ENCODE results near the gene AIPL1.

AIPL1 gene

GRCh38 chr17:6465206-6466003 lies 30.5 kb upstream of the AIPL1 start:
- DNase-seq (ENCODE audit: low read depth) = no peak

DNA sequence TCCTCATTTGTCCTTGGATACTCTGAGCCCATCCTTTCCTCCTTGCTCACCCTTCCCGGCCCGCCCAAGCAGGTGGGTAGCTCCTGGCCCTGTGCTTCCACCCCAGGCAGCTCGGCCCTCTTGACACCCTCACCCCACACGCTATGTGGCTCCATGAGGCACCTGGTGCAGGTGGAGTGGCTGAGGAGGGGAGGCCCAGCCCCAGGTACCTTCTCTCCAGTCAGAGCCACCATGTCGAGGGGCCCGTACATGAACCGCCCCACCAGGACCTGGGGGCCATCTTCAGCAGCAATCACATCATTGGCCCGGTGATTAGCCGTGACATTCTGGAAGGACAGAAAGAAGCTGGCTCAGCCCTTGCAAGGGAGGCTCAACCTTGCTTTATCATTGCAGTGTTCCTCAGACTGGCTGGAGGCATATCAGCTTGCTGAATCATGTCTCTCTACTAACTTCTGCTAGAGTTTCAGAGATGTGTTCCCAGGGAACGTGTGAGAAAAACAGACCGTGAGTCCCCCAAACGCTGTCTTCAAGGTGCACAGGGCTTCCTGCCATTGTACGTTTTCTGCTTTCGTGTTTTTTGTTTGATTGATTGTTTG lies 29.6 kb upstream of the AIPL1 start:
- DNase-seq (ENCODE audit: low read depth) = no peak

DNA sequence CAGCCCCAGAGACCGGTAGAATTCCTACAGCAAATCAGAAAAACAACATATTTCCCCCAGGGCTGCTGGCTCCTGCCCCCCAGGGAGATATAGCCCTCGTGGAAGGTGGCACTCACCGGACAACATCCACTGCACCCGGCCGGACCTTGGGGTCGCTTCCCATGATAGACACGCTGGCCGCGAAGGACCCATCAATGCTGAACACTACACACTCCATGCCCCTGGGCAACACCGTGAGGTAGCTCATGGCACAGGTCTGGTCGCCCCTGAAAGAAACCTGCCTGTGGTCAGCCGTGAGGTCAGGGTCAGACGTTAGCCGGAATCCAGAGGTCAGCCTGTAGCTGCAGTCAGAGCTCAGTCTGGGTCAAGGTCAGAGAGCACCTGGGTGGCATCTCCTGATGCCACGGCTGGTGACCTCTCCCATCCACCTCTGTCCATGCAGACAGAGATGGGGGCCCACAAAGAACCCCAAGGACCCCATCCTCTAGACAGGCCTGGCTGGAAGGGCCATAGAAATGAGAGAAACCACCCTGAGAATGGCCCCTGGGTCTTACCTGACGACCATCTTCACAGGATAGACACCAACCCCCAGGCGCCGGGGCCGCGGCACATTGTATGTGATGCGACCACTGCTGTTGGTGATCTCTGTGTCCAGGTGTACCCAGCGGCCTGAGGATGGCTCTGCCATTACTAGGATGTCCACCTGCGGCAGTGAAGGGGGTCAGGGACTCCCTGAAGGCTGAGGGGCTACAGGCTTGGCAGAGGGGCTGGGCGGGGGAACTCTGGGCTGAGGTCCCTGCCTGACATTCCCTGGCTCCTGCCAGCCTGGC lies 28.9 kb upstream of the AIPL1 start:
- no peak for DNase-seq (ENCODE audit: low read depth)

- no peak for DNase-seq (ENCODE audit: low read depth)
These were observed 27.8 kb upstream of the AIPL1 start for GRCh38 chr17:6462692-6463091.

- DNase-seq (ENCODE audit: low read depth) = no peak
These were observed 27.0 kb upstream of the AIPL1 start for GRCh38 chr17:6461792-6462524.

DNA sequence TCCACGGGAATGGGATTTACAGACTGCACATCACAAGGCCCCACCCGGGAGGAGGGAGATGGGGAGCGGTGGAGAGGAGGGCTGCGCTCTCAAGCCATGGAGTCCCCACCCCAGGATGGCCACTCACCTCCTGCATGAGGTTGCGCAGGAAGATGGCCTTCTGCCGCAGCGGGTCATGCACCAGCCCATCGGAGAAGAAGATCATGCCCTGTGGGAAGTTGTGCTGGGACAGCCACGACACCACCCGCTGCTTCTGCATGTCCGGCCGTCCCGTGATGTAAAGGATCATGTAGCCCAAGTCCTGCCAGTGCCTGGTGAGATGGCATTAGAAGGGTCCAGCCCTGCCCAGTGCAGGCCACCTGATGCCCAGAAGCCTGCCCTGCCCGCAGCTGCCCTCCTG lies 26.3 kb upstream of the AIPL1 start:
- no peak for DNase-seq (ENCODE audit: low read depth)

GRCh38 chr17:6460531-6461161 lies 25.7 kb upstream of the AIPL1 start:
- DNase-seq (ENCODE audit: low read depth) = no peak

- no peak for DNase-seq (ENCODE audit: low read depth)
These were observed 23.6 kb upstream of the AIPL1 start for GRCh38 chr17:6458460-6458950.

DNA sequence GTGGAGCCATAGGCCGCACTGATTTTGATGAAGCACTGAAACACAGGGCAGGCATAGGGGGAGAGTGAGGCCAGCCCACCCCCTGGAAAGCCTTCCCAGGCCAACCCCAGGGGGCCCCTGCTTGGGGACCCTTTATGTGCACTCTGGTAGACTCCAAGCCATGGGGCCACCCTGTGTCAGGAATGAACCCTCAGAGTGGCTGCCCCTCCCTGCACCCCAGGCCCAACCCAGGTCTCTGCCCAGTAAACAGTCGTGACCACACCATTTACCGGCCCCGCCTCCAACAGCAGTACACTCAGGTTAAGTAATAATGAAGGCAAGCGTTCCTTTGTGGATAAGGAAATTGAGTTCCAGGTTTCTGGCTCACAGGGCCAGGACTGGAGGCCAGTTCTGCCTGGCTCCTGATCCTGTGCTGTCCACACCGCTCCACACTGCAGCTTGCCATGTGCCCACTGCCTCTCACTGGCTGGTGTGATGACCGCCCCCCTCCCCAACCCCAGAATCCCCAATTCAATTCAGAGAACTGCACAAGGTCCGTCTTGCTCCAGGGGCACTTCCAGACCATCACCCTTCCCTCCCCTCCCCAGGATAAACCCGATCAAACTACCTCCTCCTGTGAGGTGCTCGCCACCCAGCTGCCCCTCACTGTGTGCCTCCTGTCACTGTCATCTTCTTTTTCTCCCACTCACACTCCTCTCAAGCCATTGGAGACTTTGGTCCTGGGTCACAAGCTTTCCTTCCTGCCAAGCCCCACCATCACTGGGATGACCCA lies 23.0 kb upstream of the AIPL1 start:
- no peak for DNase-seq (ENCODE audit: low read depth)

- no peak for DNase-seq (ENCODE audit: low read depth)
These were observed 22.2 kb upstream of the AIPL1 start for GRCh38 chr17:6456914-6457687.

DNA sequence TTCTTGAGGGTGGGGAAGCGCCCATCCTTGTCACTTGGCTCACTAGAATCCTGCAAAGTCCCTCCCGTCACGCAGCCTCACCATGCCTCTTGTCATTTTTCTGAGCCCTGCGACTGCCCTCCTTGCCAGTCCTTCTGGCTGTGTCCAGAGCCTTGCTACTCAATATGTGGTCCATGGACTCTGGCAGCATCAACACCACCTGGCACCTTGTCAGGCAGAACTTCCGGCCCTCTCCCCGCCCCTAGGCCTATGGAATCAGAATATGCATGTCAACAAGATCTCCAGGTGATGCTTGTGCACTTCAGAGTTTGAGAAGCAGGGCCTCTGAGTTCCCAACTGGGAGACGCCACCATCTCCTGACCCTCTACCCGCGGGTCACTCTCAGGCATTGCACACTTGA lies 21.4 kb upstream of the AIPL1 start:
- DNase-seq (ENCODE audit: low read depth) = no peak

- peak; percentile 13 for DNase-seq (ENCODE audit: low read depth)
These were observed 20.4 kb upstream of the AIPL1 start for GRCh38 chr17:6455321-6455705.

GRCh38 chr17:6454495-6455320 lies 19.8 kb upstream of the AIPL1 start:
- DNase-seq (ENCODE audit: low read depth) = no peak

DNA sequence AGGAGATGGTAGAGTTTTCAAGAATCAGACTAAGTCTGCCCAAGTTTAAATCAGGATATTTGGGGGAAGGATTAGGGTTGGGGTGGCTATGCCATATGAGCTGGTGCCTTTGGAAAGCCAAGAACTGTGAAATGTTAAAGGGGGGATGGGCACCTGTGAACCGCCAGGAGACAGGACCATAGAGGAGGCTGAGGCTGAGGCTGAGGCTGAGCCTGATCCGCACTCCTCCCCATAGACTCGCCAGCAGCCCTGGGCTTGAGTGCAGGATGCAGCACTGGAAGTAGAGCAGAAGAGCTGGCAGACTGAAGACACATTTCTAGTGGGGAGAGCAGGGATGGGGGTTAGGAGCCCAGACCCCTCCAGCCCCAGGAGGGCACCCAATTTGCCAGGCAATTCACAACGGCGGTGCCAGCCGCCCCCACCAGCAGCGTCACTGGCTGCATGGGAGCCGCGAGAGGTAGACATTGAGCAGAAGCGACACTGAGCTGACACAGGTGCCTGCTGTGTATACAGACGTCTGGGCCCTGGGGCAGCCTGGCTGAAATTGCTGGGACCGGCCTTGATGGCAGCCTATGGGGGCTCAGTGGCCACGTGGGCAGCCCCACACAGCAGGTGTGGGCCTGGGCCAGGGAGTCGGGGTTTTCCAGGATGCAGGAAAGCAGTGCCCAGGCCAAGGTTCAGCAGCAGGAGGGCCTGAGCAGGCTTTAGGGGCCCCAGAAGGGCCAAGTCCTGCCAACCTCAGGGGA lies 18.5 kb upstream of the AIPL1 start:
- DNase-seq (ENCODE audit: low read depth) = no peak

DNA sequence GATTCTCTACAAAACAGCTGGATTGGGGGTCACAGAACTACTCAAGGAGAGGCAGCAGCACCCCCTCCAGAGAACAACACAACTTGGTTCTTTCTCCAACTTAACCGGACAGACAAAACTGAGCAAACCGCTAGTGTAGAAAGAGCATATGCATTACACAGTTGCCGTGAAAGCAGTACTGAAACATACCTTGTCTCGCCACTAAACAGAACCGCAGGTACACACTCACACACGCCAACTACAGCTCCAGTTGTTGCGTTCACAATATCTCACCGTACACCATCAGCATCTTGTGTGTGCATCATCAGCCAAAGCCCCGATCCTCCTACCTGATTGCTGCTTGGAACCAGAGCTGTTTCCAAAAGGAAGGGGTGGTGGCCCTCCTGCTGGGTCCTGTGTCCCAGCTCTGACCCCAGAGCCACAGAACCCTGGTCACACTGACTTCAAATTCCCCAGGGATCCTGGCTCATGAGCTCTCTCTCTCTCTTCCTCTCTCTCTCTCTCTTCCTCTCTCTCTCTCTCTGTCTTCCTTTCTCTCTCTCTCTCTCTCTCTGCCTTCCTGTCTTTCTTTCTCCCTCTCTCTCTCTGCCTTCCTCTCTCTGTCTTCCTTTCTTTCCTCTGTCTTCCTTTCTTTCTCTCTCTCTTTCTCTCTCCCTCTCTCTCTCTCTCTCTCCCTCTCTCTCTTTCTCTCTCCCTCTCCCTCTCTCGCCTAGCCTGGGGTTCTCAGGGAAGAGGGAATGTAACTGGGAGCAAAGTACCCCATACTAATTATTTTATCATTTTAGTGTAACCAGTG lies 17.7 kb upstream of the AIPL1 start:
- no peak for DNase-seq (ENCODE audit: low read depth)

DNA sequence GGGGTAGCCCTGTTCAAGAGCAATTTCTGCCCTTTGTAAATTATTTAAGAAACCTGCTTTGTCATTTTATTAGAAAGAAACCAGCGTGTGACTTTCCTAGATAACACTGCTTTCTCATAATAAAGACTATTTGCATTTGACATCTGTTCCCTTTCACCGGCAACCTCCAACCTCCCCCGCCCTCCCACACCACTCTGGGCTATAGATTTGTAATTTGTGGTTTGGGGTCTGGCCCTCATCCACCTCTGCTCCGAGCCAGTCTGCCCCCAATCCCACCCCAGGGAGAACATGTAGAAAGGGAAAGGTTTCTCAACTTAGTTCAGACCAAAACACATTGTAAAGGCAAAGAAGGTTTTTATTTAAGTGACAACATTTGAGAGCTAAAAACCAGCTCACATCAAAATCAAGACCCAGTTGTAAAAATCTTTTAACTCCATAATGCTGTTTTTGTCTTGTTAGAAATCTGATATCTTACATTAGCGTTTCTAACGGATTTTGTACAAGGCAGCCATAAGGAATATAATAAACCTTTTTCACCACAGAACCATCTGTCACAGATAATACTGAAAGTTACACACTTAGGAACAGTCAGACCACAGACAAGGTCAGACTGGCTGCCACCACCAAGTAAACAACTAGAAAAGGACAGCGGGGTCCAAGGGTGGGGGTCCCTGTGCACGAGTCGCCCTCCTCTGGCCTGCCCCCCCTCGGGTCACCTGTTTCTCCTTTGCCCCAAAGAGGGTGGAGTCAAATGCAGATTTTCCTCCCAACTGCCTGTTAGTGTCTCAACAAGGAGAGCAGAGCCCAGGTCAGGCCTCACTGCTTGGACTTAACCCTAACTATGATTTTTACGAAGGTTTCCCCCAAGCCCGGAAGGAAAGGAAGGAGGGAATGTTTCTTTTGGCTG lies 16.3 kb upstream of the AIPL1 start:
- no peak for DNase-seq (ENCODE audit: low read depth)

All from T follicular helper cell (primary cell).